Measurements from ENCODE around the gene TET1. TPM values are rescaled to one million over a fixed set of nuclear protein-coding genes. Genes with fewer than 3 reads are reported as not detected.

Gene TET1
- total RNA-seq, 1 experiment from 2014 or later, result 2.7 TPM

DNA sequence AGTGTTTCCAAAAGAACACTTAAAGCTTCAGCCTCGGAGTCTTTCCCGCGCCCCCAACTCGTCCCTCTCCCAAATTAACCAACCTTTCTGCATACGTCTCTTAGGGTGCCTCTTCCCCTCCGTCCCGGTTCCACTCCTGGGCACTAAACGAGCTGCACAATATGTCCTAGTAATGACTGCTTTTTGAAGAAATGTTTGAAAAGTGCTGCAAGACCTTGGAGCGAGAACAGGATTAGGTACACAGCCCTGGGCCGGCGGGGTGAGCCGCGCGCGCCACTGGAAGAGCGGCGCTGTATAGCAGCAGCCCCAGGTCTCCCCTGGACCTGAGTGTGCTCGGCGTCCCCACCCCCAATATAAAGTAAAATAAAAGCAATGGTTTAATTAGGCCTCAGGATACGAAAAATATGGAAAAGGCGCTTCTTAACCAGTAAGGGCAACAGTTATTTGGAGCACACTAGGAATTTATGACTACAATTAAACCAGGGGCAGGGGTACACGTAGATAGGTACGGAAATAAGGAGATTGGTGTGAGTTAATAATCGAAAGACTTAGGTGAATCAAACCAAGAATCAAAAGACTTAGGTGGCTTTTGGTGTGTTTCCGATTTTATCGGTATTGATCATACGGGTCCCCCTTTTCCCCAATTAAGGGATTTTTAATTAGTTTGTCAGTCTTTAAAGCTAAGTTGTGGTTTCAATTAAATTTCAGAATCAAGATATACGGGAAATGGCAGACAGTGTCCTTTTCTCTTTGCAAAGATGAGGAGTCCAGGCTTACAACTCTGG lies 1.9 kb downstream of the TET1 start (continued):
- TF ChIP-seq, protein P1, sequence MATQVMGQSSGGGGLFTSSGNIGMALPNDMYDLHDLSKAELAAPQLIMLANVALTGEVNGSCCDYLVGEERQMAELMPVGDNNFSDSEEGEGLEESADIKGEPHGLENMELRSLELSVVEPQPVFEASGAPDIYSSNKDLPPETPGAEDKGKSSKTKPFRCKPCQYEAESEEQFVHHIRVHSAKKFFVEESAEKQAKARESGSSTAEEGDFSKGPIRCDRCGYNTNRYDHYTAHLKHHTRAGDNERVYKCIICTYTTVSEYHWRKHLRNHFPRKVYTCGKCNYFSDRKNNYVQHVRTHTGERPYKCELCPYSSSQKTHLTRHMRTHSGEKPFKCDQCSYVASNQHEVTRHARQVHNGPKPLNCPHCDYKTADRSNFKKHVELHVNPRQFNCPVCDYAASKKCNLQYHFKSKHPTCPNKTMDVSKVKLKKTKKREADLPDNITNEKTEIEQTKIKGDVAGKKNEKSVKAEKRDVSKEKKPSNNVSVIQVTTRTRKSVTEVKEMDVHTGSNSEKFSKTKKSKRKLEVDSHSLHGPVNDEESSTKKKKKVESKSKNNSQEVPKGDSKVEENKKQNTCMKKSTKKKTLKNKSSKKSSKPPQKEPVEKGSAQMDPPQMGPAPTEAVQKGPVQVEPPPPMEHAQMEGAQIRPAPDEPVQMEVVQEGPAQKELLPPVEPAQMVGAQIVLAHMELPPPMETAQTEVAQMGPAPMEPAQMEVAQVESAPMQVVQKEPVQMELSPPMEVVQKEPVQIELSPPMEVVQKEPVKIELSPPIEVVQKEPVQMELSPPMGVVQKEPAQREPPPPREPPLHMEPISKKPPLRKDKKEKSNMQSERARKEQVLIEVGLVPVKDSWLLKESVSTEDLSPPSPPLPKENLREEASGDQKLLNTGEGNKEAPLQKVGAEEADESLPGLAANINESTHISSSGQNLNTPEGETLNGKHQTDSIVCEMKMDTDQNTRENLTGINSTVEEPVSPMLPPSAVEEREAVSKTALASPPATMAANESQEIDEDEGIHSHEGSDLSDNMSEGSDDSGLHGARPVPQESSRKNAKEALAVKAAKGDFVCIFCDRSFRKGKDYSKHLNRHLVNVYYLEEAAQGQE (IDR thresholded peaks at IDR 0.05; ENCODE audit: low read depth), result no peak
- TF ChIP-seq EZH2 (IDR thresholded peaks at IDR 0.05) (no peak), SRF (IDR thresholded peaks at IDR 0.05; ENCODE audit: low read depth) (no peak)

DNA sequence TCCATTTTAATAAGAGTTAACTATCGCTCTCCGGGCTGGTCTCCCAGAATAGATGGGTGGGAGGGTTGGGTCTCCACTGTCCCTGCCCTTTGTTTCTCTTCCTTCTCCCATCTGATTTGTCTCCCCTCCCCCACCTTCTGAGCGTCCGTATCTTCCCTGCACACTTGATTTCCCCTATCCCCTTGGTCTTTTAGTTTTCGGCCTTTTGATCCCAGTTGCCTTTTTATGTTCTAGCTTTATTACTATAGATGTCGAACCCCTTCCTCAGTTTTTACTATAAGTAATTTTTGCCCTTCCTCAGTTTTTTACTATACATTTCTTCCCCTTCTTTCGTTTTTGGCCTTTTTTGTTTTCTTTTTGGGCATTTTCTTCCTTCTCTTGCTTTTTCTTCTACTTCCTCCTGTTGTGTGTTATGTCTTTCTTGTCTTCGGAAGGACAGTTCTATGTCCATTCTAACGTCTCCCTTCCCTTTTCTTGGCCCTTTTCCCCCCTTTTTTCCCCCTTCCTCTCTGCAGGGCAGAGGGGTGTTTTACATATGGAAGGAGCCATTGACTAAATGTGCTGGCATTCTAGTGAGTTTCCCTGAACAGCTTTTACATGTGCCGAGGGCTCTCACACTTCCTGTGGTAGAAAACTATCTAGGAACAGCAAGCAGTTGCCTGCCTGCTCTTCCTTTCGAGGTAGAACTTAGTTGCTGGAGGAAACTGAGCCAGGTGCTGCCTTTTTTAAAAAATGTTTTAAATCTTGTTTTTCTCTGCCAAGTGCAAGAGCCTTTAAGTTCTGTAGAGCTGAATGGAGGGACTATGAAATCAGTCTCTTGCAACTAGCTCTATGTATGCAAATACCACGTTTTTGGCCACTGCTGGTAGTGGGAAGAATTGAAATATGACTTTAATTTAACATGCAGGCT lies 2.8 kb downstream of the TET1 start:
- no peaks in the 10 kb centered on the region for H3K9me2 ChIP-seq (ENCODE audit: insufficient read depth)
- no peaks in the 10 kb centered on the region for H3K36me3 ChIP-seq (ENCODE audit: control insufficient read depth in 1 of 2, insufficient read depth in 2 of 2, low read length in 2 of 2)
- peaks cover 0 to 13% of the 10 kb centered on the region in 2 experiments; a peak in 2 of 4 replicates for H3K4me1 ChIP-seq (ENCODE audit: control insufficient read depth in 1 of 2, insufficient read depth in 2 of 2, low read length in 2 of 2)
- DNase-seq (ENCODE audit: low read depth, low spot score) (no peak), ATAC-seq (no peak)
- no peak overlapping the region for H3K4me3 ChIP-seq (replicated peaks in 1 of 2; ENCODE audit: low read depth in 1 of 2, low read length in 2 of 2)
- RAD21 ChIA-PET (ENCODE audit: low non-redundant PET in 1 of 2, low total read pairs in 2 of 2, uncharacterized antibody in 2 of 2, unreplicated experiment in 2 of 2), result no interaction called here
- TF ChIP-seq, protein P2, sequence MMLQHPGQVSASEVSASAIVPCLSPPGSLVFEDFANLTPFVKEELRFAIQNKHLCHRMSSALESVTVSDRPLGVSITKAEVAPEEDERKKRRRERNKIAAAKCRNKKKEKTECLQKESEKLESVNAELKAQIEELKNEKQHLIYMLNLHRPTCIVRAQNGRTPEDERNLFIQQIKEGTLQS (IDR thresholded peaks at IDR 0.05), result no peak
- TF ChIP-seq RAD21 (IDR thresholded peaks at IDR 0.05; ENCODE audit: low read depth) (no peak), CBX3 (IDR thresholded peaks at IDR 0.05; ENCODE audit: low read depth) (no peak), TCF7L2 (IDR thresholded peaks at IDR 0.05; ENCODE audit: borderline replicate concordance, extremely low read depth, insufficient read depth, insufficient read length) (no peak), SIN3A (IDR thresholded peaks at IDR 0.05; ENCODE audit: low read depth) (no peak), ELF1 (IDR thresholded peaks at IDR 0.05; ENCODE audit: borderline replicate concordance, low read depth) (no peak), ZFX (IDR thresholded peaks at IDR 0.05) (no peak), YY1 (IDR thresholded peaks at IDR 0.05; ENCODE audit: extremely low read depth, insufficient replicate concordance, low read depth, low read length) (no peak), CEBPB (IDR thresholded peaks at IDR 0.05; ENCODE audit: low read depth) (no peak)
- TF ChIP-seq, protein P3, sequence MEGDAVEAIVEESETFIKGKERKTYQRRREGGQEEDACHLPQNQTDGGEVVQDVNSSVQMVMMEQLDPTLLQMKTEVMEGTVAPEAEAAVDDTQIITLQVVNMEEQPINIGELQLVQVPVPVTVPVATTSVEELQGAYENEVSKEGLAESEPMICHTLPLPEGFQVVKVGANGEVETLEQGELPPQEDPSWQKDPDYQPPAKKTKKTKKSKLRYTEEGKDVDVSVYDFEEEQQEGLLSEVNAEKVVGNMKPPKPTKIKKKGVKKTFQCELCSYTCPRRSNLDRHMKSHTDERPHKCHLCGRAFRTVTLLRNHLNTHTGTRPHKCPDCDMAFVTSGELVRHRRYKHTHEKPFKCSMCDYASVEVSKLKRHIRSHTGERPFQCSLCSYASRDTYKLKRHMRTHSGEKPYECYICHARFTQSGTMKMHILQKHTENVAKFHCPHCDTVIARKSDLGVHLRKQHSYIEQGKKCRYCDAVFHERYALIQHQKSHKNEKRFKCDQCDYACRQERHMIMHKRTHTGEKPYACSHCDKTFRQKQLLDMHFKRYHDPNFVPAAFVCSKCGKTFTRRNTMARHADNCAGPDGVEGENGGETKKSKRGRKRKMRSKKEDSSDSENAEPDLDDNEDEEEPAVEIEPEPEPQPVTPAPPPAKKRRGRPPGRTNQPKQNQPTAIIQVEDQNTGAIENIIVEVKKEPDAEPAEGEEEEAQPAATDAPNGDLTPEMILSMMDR (IDR thresholded peaks at IDR 0.05 in 2 of 3, conservative IDR thresholded peaks at IDR 0.05 in 1 of 3; ENCODE audit: borderline replicate concordance in 1 of 3, insufficient read depth in 1 of 3, low read depth in 2 of 3, low read length in 2 of 3), result no peak
- TF ChIP-seq, protein P4, sequence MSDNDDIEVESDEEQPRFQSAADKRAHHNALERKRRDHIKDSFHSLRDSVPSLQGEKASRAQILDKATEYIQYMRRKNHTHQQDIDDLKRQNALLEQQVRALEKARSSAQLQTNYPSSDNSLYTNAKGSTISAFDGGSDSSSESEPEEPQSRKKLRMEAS (IDR thresholded peaks at IDR 0.05), result no peak
- H4K20me1 ChIP-seq (ENCODE audit: insufficient read depth), result no peaks in the 10 kb centered on the region
- no peaks in the 10 kb centered on the region for H3K27me3 ChIP-seq (ENCODE audit: insufficient read depth, low read length)
- BruUV-seq (replicated peaks), result no TSS peak
- no peaks in the 10 kb centered on the region for H3K9me3 ChIP-seq (ENCODE audit: control insufficient read depth in 1 of 2, insufficient read depth in 1 of 2, low read depth in 1 of 2, low read length in 2 of 2)
- H2AFZ ChIP-seq (ENCODE audit: low read depth, low read length, poor library complexity, severe bottlenecking), result no peak overlapping the region
- intact Hi-C loops (cut with micrococcal nuclease), result no loop called here
- H3K9ac ChIP-seq (ENCODE audit: low read length), result no peak overlapping the region
- H3K27ac ChIP-seq (ENCODE audit: low read depth, low read length), result no peak overlapping the region
- POLR2A ChIA-PET, result interaction anchor here (1.3 kb wide), 1 partner anchor 37 kb away, joined by 3 read pairs; no protein-coding TSS in a partner anchor
- no peaks in the 10 kb centered on the region for H3K79me2 ChIP-seq (ENCODE audit: insufficient read depth, low read length)
- CTCF ChIA-PET, result no interaction called here
- H3K4me2 ChIP-seq (ENCODE audit: low read length), result no peak overlapping the region

Data from HCT116 (cell line).